WTC11 (cell line): ENCODE data around the gene PRKCE.

Source experiments
- CTCF ChIP-seq: fragments of 200-600 bp; IDR thresholded peaks from 2 replicates; pipeline ENCODE4 v1.8.0; 2022; ENCODE audit warnings: antibody characterized with exemption
- NFYB ChIP-seq: sonication (generic); formaldehyde crosslinking; conservative IDR thresholded peaks from 2 replicates; pipeline ENCODE4 v1.8.0; 2022; ENCODE audit warnings: low read depth, missing genetic modification reagents
- ZBTB21 ChIP-seq: sonication (generic); formaldehyde crosslinking; IDR thresholded peaks from 2 replicates; pipeline ENCODE4 v1.8.1; 2023; ENCODE audit warnings: mild to moderate bottlenecking, missing genetic modification reagents, borderline replicate concordance
- ZNF232 ChIP-seq: sonication (generic); formaldehyde crosslinking; IDR thresholded peaks from 2 replicates; pipeline ENCODE4 v1.8.0; 2022; ENCODE audit warnings: mild to moderate bottlenecking, missing genetic modification reagents
- TF ChIP-seq, protein P1 (sequence below): sonication (generic); formaldehyde crosslinking; IDR thresholded peaks from 2 replicates; pipeline ENCODE4 v1.8.0; 2022; ENCODE audit warnings: mild to moderate bottlenecking, missing genetic modification reagents

DNA sequence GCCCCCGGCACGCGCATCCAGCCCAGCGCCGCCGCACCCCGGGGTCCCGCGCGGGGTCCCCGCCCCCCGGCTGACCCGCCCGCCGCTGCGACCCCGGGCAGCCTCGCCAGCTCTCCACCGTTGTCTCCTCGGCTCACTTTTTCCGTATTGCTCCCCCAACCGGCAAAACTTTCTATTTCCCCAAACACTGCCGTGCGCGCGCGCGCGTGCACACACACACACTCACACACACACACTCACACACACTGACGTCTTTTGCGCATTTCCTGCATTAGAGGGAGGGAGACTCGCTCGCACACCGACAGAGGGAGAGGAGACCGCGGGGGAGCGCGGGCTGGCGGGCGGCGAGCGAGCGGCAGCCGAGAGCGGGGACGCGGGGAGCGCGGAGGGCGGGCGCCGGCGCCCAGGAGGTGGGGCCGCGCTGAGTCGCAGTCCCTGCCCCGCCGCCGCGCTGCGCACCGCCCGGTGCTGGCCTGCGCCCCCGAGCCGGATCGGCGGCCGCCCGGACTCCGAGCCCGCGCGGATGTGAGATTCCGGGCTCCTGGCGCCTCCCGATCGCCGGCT lies 542 bp upstream of the PRKCE start:
- TF ChIP-seq, protein P1, sequence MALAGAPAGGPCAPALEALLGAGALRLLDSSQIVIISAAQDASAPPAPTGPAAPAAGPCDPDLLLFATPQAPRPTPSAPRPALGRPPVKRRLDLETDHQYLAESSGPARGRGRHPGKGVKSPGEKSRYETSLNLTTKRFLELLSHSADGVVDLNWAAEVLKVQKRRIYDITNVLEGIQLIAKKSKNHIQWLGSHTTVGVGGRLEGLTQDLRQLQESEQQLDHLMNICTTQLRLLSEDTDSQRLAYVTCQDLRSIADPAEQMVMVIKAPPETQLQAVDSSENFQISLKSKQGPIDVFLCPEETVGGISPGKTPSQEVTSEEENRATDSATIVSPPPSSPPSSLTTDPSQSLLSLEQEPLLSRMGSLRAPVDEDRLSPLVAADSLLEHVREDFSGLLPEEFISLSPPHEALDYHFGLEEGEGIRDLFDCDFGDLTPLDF (CRISPR knock-in tag): no peak
- TF ChIP-seq NFYB: no peak
- TF ChIP-seq ZNF232 (CRISPR knock-in tag): 0 out of 2 replicates have a peak, but pooled peaks have one; percentile 36
- TF ChIP-seq CTCF: no peak
- no peak for TF ChIP-seq ZBTB21 (CRISPR knock-in tag)
